ENCODE results near the gene SMAD3. TPM values are rescaled to one million over a fixed set of nuclear protein-coding genes. Genes with fewer than 3 reads are reported as not detected.
"Not testable (repeated sequence)": the region's sequence is repeated elsewhere in the genome, so short reads cannot be mapped to it uniquely, and the experiment has no call there.

SMAD3 gene
- total and polyA plus RNA-seq, 4 donors = 10.9 to 41.6 (median 23.4) TPM

- H3K9me3 ChIP-seq (ENCODE audit: control insufficient read depth in 4 of 4, insufficient read depth in 3 of 4, low read length in 3 of 4) = peaks cover 0 to 1% (median 0%) of the 10 kb centered on the region in 4 donors
- no peak overlapping the region for H3K9ac ChIP-seq (ENCODE audit: insufficient read depth in 1 of 2, low read length in 2 of 2)
- TF ChIP-seq CTCF (IDR thresholded peaks at IDR 0.05; ENCODE audit: control extremely low read depth, extremely low read depth) = no peak
- no peak overlapping the region for H3K4me3 ChIP-seq
- no peaks in the 10 kb centered on the region for H3K36me3 ChIP-seq (ENCODE audit: control insufficient read depth in 4 of 4, insufficient read depth in 4 of 4, low read length in 4 of 4)
- no peak for DNase-seq
- H3K4me1 ChIP-seq (ENCODE audit: control insufficient read depth in 5 of 5, insufficient read depth in 5 of 5, low read length in 5 of 5) = peaks cover 14 to 39% (median 24%) of the 10 kb centered on the region in 5 donors
- H3K27ac ChIP-seq (ENCODE audit: low read depth in 1 of 2, low read length in 1 of 2) = no peak overlapping the region
- H3K27me3 ChIP-seq (ENCODE audit: control insufficient read depth in 3 of 3, insufficient read depth in 3 of 3, low read length in 2 of 3) = peaks cover 0 to under 1% (median 0%) of the 10 kb centered on the region in 3 donors
- WGBS, 2 donors = 45 to 56% methylated on average over 4 of the region's 4 CpGs
- ATAC-seq (ENCODE audit: insufficient read depth, low FRiP score) = no peak
These were observed 38.8 kb upstream of the SMAD3 start for GRCh38 chr15:67026610-67026967.

- not testable (repeated sequence) for H3K9ac ChIP-seq (ENCODE audit: insufficient read depth in 1 of 2, low read length in 2 of 2); H3K9me3 ChIP-seq (ENCODE audit: control insufficient read depth in 4 of 4, insufficient read depth in 3 of 4, low read length in 3 of 4); ATAC-seq (ENCODE audit: insufficient read depth, low FRiP score); H3K27ac ChIP-seq (ENCODE audit: low read depth in 1 of 2, low read length in 1 of 2); H3K36me3 ChIP-seq (ENCODE audit: control insufficient read depth in 4 of 4, insufficient read depth in 4 of 4, low read length in 4 of 4); H3K4me3 ChIP-seq; H3K27me3 ChIP-seq (ENCODE audit: control insufficient read depth in 3 of 3, insufficient read depth in 3 of 3, low read length in 2 of 3); DNase-seq
- WGBS, 2 donors = 93 to 98% methylated on average over 3 of the region's 3 CpGs
- H3K4me1 ChIP-seq (ENCODE audit: control insufficient read depth in 5 of 5, insufficient read depth in 5 of 5, low read length in 5 of 5) = peaks cover 14 to 44% (median 22%) of the 10 kb centered on the region in 5 donors
These were observed 37.0 kb upstream of the SMAD3 start for GRCh38 chr15:67028440-67028839.

- no peak for DNase-seq
- no peak for ATAC-seq (ENCODE audit: insufficient read depth, low FRiP score)
- Histone ChIP-seq H3K4me3 (no peak overlapping the region), H3K36me3 (ENCODE audit: control insufficient read depth in 4 of 4, insufficient read depth in 4 of 4, low read length in 4 of 4) (no peaks in the 10 kb centered on the region), H3K27ac (ENCODE audit: low read depth in 1 of 2, low read length in 1 of 2) (no peak overlapping the region), H3K27me3 (ENCODE audit: control insufficient read depth in 3 of 3, insufficient read depth in 3 of 3, low read length in 2 of 3) (peaks cover 0 to 5% (median 0%) of the 10 kb centered on the region in 3 donors), H3K4me1 (ENCODE audit: control insufficient read depth in 5 of 5, insufficient read depth in 5 of 5, low read length in 5 of 5) (peaks cover 10 to 34% (median 13%) of the 10 kb centered on the region in 5 donors), H3K9ac (ENCODE audit: insufficient read depth in 1 of 2, low read length in 2 of 2) (no peak overlapping the region), H3K9me3 (ENCODE audit: control insufficient read depth in 4 of 4, insufficient read depth in 3 of 4, low read length in 3 of 4) (peaks cover 0 to 1% (median 0%) of the 10 kb centered on the region in 4 donors)
- whole genome bisulfite sequencing, 2 donors = 94 to 97% methylated on average over 5 of the region's 5 CpGs
- TF ChIP-seq CTCF (IDR thresholded peaks at IDR 0.05; ENCODE audit: control extremely low read depth, extremely low read depth) = no peak
These were observed 35.2 kb upstream of the SMAD3 start for GRCh38 chr15:67030036-67030762.

GRCh38 chr15:67031331-67031730 lies 34.1 kb upstream of the SMAD3 start:
- no peak for TF ChIP-seq CTCF (IDR thresholded peaks at IDR 0.05; ENCODE audit: control extremely low read depth, extremely low read depth)
- no peak overlapping the region for H3K27ac ChIP-seq (ENCODE audit: low read depth in 1 of 2, low read length in 1 of 2)
- no peak for ATAC-seq (ENCODE audit: insufficient read depth, low FRiP score)
- peak in 1 of 3 donors; percentile 48 for DNase-seq
- no peaks in the 10 kb centered on the region for H3K36me3 ChIP-seq (ENCODE audit: control insufficient read depth in 4 of 4, insufficient read depth in 4 of 4, low read length in 4 of 4)
- H3K9ac ChIP-seq (ENCODE audit: insufficient read depth in 1 of 2, low read length in 2 of 2) = no peak overlapping the region
- no peaks in the 10 kb centered on the region for H3K9me3 ChIP-seq (ENCODE audit: control insufficient read depth in 4 of 4, insufficient read depth in 3 of 4, low read length in 3 of 4)
- peaks cover 2 to 23% (median 10%) of the 10 kb centered on the region in 5 donors for H3K4me1 ChIP-seq (ENCODE audit: control insufficient read depth in 5 of 5, insufficient read depth in 5 of 5, low read length in 5 of 5)
- peaks cover 0 to 5% (median 0%) of the 10 kb centered on the region in 3 donors for H3K27me3 ChIP-seq (ENCODE audit: control insufficient read depth in 3 of 3, insufficient read depth in 3 of 3, low read length in 2 of 3)
- H3K4me3 ChIP-seq = no peak overlapping the region
